HT-29 (cell line): ENCODE data around the gene ACTN3. TPM values are rescaled to one million over a fixed set of nuclear protein-coding genes. Genes with fewer than 3 reads are reported as not detected.
"Not testable (repeated sequence)": the region's sequence is repeated elsewhere in the genome, so short reads cannot be mapped to it uniquely, and the experiment has no call there.

Source experiments
- DNase-seq: peaks from one replicate; pipeline ENCODE4 v3.0.0-alpha.2; 2015; ENCODE audit warnings: low spot score
- total RNA-seq: library from RNA; depleted of rRNA; stranded (reverse); fragments of >200 nt; shearing (Covaris generic); gene quantifications from 2 replicates; pipeline ENCODE4 v1.2.3, GENCODE V29; 2014; rRNA removed

ACTN3 gene
- total RNA-seq, 1 experiment from 2014 or later = not detected

- peak; percentile 45 for DNase-seq
These were observed 48.7 kb downstream of the ACTN3 start for GRCh38 chr11:66595245-66595904.

- no peak for DNase-seq
These were observed 52.3 kb downstream of the ACTN3 start for GRCh38 chr11:66598993-66599392.

GRCh38 chr11:66600219-66600618 lies 53.5 kb downstream of the ACTN3 start:
- no peak for DNase-seq

GRCh38 chr11:66600631-66601233 lies 54.0 kb downstream of the ACTN3 start:
- no peak for DNase-seq

GRCh38 chr11:66603072-66603471 lies 56.4 kb downstream of the ACTN3 start:
- no peak for DNase-seq

- no peak for DNase-seq
These were observed 57.5 kb downstream of the ACTN3 start for GRCh38 chr11:66604155-66604554.

- not testable (repeated sequence) for DNase-seq
These were observed 59.9 kb downstream of the ACTN3 start for GRCh38 chr11:66606608-66607007.

- DNase-seq = peak; percentile 58
These were observed 60.6 kb downstream of the ACTN3 start for GRCh38 chr11:66607126-66607834.

- no peak for DNase-seq
These were observed 63.3 kb downstream of the ACTN3 start for GRCh38 chr11:66609721-66610617.

- DNase-seq = no peak
These were observed 65.8 kb downstream of the ACTN3 start for GRCh38 chr11:66612458-66612857.

Other genes with a start within 250 kb of the ACTN3 start
- not detected in 2 replicates for gene CD248, start 229.9 kb upstream of the ACTN3 start, total RNA-seq
- 18.8 and 21.0 TPM in 2 replicates for gene RIN1, start 210.5 kb upstream of the ACTN3 start, total RNA-seq
- gene BRMS1, start 201.8 kb upstream of the ACTN3 start, total RNA-seq = 74.9 and 92.2 TPM in 2 replicates
- 26.8 and 30.5 TPM in 2 replicates for gene B4GAT1, start 199.3 kb upstream of the ACTN3 start, total RNA-seq
- gene SLC29A2, start 175.1 kb upstream of the ACTN3 start, total RNA-seq = 40.3 and 44.9 TPM in 2 replicates
- not detected in 2 replicates for gene NPAS4, start 125.9 kb upstream of the ACTN3 start, total RNA-seq
- gene MRPL11, start 108.1 kb upstream of the ACTN3 start, total RNA-seq = 122 and 128 TPM in 2 replicates
- gene PELI3, start 80.0 kb upstream of the ACTN3 start, total RNA-seq = 15.9 and 17.9 TPM in 2 replicates
- gene DPP3, start 66.5 kb upstream of the ACTN3 start, total RNA-seq = 210 and 224 TPM in 2 replicates
- 39.7 and 41.4 TPM in 2 replicates for gene BBS1, start 36.3 kb upstream of the ACTN3 start, total RNA-seq
- gene ZDHHC24, start 855 bp upstream of the ACTN3 start, total RNA-seq = 28.1 and 35.0 TPM in 2 replicates
- not detected in 2 replicates for gene CTSF, start 21.7 kb downstream of the ACTN3 start, total RNA-seq
- 0.79 and 1.3 TPM in 2 replicates for gene CCDC87, start 46.2 kb downstream of the ACTN3 start, total RNA-seq
- gene CCS, start 46.3 kb downstream of the ACTN3 start, total RNA-seq = 43.5 and 45.5 TPM in 2 replicates
- 94.0 and 95.6 TPM in 2 replicates for gene RBM14, start 69.7 kb downstream of the ACTN3 start, total RNA-seq
- 93.9 and 102 TPM in 2 replicates for gene RBM4, start 91.8 kb downstream of the ACTN3 start, total RNA-seq
- 22.5 and 24.5 TPM in 2 replicates for gene RBM4B, start 131.0 kb downstream of the ACTN3 start, total RNA-seq
- gene SPTBN2, start 182.3 kb downstream of the ACTN3 start, total RNA-seq = 28.4 and 30.9 TPM in 2 replicates